Stimulated activated CD4-positive, alpha-beta T cell treated with anti-CD3 and anti-CD28 coated beads, TNF-alpha, amount 100 ng/mL, for 1 hour (primary cell): ENCODE measurements around the gene TOMM40L.

ENCODE experiments used
- DNase-seq, 3 donors: peaks; one replicate each; pipeline ENCODE4 v3.0.0-alpha.2; 2020; ENCODE audit warnings: low read depth in 3 of 3, low spot score in 1 of 3

TOMM40L gene

DNA sequence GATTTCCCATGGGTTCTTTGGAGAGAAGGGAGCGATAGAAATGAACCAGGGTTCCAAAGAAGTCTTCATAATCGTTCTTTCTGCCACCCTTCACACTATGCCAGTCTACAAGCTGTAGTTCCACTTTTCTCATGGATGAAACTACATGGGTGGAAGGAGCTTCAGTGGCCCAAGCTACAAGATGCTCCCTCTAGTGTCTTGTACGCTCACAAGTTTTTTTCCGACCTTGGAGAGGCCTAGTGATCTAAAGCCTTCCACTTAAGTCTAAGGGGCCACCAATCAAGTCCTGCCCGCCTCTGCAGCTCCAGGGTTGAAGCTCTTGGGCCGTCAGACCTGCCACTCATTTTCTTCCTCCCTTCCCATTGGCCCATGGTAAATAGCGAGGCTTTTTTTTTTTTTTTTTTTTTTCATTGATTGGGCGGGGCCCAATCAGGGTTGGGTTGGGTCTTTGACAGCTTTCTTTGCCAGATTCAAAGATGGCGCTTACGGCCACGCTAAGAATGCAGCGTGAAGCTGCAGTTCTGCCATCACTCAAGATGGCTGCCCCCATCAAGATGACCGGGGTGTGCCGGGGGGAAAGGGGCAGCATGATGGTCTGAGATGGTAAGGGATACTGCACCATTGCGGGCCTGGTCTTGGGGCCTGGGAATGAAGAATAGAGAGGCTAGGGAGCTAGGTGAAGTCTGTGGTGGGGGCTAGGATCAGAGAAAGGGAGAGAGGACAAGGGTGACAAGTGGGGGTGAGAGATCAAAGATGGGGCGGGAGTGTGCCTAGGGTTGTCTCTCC lies at the start of gene TOMM40L:
Gene TOMM40L, plus strand, starts transcription at position 527 of the 786 bp plus-strand sequence. CDS start 430 bp downstream, outside the sequence.
- DNase-seq: peak; percentile 73 to 80 (median 73)

- no peak for DNase-seq
Observed at GRCh38 chr1:161176468-161177111, 49.3 kb upstream of the TOMM40L start.

GRCh38 chr1:161177112-161177935 lies 48.5 kb upstream of the TOMM40L start, which contains the start of gene B4GALT3:
Gene B4GALT3 (minus strand): TSS chr1:161177507. CDS start chr1:161176060, 1,447 bp downstream.
- peak; percentile 73 to 100 (median 91) for DNase-seq

- DNase-seq: no peak
Observed at GRCh38 chr1:161177936-161178244, 48.0 kb upstream of the TOMM40L start.

DNA sequence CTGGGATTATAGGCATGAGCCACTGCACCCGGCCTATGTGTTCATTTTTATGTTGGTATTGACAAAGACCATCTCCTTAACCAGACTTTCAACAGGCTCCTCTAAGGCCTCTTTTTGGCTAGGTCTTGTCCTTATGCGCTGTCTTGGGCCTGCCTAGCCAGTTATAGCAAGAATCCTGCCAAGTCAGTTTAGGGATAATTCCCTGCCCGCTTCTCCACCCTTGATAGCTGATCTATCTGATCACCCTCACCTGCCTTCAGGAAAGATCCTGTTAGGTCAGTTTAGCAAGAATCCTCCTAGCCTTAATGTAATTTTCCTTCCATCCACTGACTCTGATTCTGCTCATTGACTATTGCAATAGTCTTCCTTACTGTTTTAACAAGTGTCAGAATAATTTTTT lies 46.2 kb upstream of the TOMM40L start:
- DNase-seq: no peak

DNA sequence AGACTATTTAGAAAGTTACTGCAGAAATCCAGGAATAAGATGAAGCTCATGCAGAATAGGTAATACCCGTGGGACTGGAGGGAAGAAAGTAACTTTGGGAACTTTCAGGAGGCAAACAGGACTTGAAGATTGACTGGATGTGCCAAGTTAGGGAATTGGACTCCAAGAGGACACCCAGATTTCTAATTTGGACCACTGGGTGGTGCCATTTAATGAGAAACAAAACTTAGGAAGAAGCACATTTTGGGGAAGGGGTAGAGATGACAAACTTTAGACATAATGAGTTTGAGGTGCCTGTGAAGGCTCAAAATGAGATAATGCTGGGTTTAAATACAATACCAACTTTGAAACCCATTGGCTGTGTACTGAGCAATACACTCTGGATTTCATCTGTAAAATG lies 45.2 kb upstream of the TOMM40L start:
- DNase-seq: no peak

DNA sequence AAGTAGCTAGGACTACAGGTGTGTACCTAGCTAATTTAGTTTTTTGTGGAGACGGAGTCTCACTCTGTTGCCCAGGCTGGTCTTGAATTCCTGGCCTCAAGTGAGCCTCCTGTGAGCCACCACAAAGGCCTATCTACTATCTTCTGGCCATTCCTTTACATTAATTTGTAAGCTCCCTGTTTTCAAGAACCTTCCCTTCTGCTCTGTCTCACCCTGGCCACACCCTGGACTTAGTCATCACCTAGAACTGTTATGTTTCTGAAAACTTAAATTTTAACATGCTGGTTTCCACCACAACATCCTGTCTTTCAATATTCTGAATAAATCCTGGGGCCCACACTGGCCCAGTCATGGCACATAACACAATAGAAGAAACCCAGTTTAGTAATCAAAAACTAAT lies 43.6 kb upstream of the TOMM40L start:
- DNase-seq: peak; percentile 30 to 46 (median 32)

GRCh38 chr1:161185282-161185682 lies 40.6 kb upstream of the TOMM40L start:
- peak in 2 of 3 donors; percentile 42 to 54 for DNase-seq

GRCh38 chr1:161185732-161186311 lies 40.0 kb upstream of the TOMM40L start:
- no peak for DNase-seq

DNA sequence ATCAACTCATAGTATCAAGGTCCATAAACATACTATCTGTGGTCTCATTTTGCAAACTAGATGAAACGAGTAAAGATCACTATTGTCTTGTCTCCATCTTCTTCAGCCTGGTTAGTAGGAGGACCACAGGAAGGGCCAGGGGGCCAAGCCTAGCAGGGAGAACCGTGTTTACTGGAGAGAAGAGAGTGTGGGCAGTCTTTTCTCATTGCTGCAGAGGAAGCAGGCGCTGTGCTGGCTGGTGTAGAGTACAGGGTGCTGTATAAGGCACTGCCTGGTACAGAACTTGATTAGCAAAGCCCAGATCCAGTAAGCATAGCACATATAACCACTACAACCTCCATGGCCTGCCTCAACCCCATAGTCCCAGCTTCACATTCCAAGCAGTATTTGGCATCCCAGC lies 38.5 kb upstream of the TOMM40L start:
- no peak for DNase-seq

DNA sequence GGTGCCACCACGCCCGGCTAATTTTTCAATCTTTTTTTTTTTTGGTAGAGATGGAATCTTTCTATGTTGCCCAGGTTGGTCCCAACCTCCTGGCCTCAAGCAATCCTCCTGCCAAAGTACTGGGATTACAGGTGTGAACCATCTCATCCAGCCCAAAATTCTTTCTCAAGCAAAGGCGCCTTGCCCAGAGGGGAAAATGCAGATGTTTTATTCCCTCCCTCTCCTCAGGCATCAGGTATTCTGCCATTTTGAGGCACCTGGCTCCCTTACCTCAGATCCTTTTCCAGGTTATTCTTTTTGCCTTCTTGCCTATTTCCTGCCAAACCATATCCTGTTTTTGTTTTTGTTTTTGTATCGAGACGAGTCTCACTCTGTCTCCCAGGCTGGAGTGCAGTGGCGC lies 37.5 kb upstream of the TOMM40L start:
- no peak for DNase-seq

GRCh38 chr1:161189036-161189435 lies 36.8 kb upstream of the TOMM40L start:
- no peak for DNase-seq

- no peak for DNase-seq
Observed at GRCh38 chr1:161190962-161191521, 34.8 kb upstream of the TOMM40L start.

DNA sequence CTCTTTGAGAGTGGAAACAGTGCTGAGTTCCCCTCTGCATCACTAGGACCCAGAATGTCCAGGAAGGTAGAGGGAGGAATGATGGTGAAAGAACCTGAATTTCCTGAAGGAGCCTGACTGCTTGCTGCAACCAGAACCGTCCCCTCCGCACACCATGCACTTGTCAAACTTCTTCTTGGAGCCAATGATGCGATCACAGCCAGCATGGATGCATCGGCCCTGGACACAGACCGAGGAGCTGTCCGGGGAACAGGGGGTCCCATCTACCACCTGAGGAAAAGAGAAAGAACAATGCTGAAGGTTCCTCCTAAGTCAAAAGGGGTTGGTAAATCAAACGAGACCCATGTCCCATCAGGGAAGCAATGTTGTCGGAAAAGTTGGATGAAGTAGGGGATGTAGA lies 33.9 kb upstream of the TOMM40L start:
- DNase-seq: no peak

- DNase-seq: peak; percentile 35 to 44 (median 38)
Observed at GRCh38 chr1:161192476-161193465, 33.1 kb upstream of the TOMM40L start.

DNA sequence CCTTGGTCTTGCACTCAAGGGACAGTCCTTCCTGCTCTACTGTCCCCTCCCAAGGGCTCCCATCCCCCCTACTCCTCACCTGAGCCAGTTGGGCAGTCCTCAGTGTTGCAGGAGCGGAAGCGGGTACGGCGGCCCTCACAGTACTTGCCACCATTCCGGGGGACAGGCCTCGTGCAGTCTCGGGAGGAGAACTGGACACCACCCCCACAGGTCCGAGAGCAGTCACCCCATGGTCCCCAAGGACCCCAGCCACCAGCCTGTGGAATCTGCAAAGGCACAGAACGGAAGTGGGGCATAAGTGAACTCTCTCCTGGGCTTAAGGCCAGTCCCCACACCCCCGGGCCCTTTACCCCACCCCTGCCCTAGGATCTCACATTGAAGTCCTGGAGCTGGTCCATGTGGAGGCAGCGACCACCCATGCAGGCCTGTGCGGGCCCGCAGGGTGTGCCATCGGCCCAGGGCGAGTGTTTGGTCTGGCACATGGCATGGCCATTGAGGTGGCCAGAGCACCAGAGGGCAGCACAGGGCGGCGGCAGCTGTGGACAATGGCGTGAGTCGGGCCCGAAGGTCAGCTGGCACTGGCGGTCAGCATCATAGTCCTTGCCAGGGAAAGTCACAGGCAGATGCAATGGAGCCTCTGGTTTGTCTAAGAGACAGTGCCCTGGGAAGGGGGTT lies 32.2 kb upstream of the TOMM40L start:
- no peak for DNase-seq

- DNase-seq: no peak
Observed at GRCh38 chr1:161195171-161195570, 30.7 kb upstream of the TOMM40L start.

GRCh38 chr1:161196111-161196510 lies 29.7 kb upstream of the TOMM40L start:
- DNase-seq: no peak
